Measurements from ENCODE around the gene TEX29. TPM values are rescaled to one million over a fixed set of nuclear protein-coding genes. Genes with fewer than 3 reads are reported as not detected.

The TEX29 gene
- total and polyA plus RNA-seq, 9 of the 15 experiments (the other 6 are each of a cell fraction or from before 2014, with no cell fraction given) = 0.11 TPM; not detected in 7

DNA sequence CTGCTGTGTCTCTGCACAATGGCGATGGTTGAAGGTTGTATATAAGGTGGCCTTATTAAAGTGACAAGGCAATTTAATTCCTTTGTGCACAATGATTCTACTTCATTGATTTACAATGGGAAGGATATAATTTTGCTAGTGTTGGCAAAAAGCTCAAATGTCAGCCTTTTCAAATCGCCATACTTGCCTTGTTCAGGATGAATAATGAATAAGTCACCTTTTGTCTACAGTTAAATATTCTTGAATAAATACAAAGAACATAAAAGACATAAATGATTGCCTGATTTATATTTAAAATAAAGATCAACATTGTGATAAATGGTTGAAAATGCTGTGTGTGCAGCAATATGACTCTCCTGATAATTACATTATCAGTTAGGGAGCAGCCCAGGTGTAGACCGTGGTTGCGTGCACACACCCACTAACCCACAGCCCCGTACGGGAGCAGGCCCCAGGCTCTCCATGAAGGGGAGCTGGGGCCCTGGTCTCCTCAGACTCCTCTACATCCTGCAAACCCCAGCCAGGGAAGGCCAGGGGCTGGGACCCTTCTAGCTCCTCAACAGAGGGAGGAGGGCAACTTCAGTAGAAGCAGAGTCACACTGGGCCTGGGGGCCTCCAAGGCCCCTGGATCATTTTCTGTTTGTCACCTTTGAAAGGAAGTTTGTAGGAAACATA, 64.9 kb downstream of the TEX29 start:
- no peaks in the 10 kb centered on the region for H3K79me2 ChIP-seq (ENCODE audit: control insufficient read depth, insufficient read depth, low read length)
- H4K20me1 ChIP-seq (replicated peaks; ENCODE audit: control insufficient read depth, insufficient read depth, low read length) = no peaks in the 10 kb centered on the region
- H3K4me2 ChIP-seq (ENCODE audit: insufficient read depth, low read length) = no peak overlapping the region
- no peak overlapping the region for H3K27ac ChIP-seq (ENCODE audit: extremely low read depth, low read depth, low read length)
- H3K4me1 ChIP-seq (replicated peaks in 1 of 2; ENCODE audit: control insufficient read depth in 2 of 2, insufficient read depth in 2 of 2, low read length in 2 of 2) = no peaks in the 10 kb centered on the region
- H3K9me1 ChIP-seq (ENCODE audit: control insufficient read depth, insufficient read depth, low read length) = no peaks in the 10 kb centered on the region
- ChIA-PET POLR2A (no interaction called here), CTCF (ENCODE audit: low intra/inter-chr PET ratio) (no interaction called here)
- 5% methylated on average over 6 of the region's 6 CpGs for WGBS (ENCODE audit: insufficient coverage, low coverage, missing lambda C conversion rate)
- no peak for ATAC-seq
- no peaks in the 10 kb centered on the region for H3K9me3 ChIP-seq (replicated peaks; ENCODE audit: control insufficient read depth, insufficient read depth, low read depth, low read length)
- intact Hi-C loops (cut with micrococcal nuclease) = no loop called here
- no peak overlapping the region for H2AFZ ChIP-seq (ENCODE audit: low read depth, low read length)
- in situ Hi-C loops (cut with MboI) = no loop called here
- H3K36me3 ChIP-seq (ENCODE audit: control insufficient read depth, insufficient read depth, low read length) = no peaks in the 10 kb centered on the region
- FAIRE-seq = no peak
- no peak for DNase-seq (ENCODE audit: extremely low read depth in 1 of 4, low spot score in 3 of 4)
- BruUV-seq (replicated peaks) = no TSS peak
- no peak overlapping the region for H3K9ac ChIP-seq (ENCODE audit: insufficient read depth in 1 of 2, low read depth in 2 of 2, low read length in 2 of 2)
- H3K4me3 ChIP-seq = no peak overlapping the region
- TF ChIP-seq CTCF (IDR thresholded peaks at IDR 0.05 in 2 of 3, conservative IDR thresholded peaks at IDR 0.05 in 1 of 3; ENCODE audit: insufficient read depth in 2 of 3, low read depth in 1 of 3, low read length in 3 of 3) (no peak), ZZZ3 (IDR thresholded peaks at IDR 0.05) (no peak), WHSC1 (IDR thresholded peaks at IDR 0.05; ENCODE audit: low read length) (no peak), RAD21 (CRISPR knock-in tag; conservative IDR thresholded peaks at IDR 0.05 in 1 of 2, IDR thresholded peaks at IDR 0.05 in 1 of 2) (no peak), POLR2AphosphoS5 (IDR thresholded peaks at IDR 0.05; ENCODE audit: control insufficient read depth, insufficient read depth, low read depth, low read length) (no peak), HSF4 (CRISPR knock-in tag; IDR thresholded peaks at IDR 0.05; ENCODE audit: borderline replicate concordance) (no peak), BRD4 (IDR thresholded peaks at IDR 0.05) (no peak), NR2F6 (CRISPR knock-in tag; IDR thresholded peaks at IDR 0.05) (no peak), HCFC1 (IDR thresholded peaks at IDR 0.05; ENCODE audit: low read depth, low read length) (no peak), ZKSCAN8 (CRISPR knock-in tag; IDR thresholded peaks at IDR 0.05) (no peak), ZNF445 (CRISPR knock-in tag; IDR thresholded peaks at IDR 0.05; ENCODE audit: low read depth) (no peak), NFE2L1 (tag; IDR thresholded peaks at IDR 0.05; ENCODE audit: borderline replicate concordance, low read depth) (no peak), TBL1XR1 (IDR thresholded peaks at IDR 0.05; ENCODE audit: low read length in 2 of 2) (no peak), BRF1 (IDR thresholded peaks at IDR 0.05; ENCODE audit: borderline replicate concordance, extremely low read depth, insufficient read length) (no peak), FOXJ3 (CRISPR knock-in tag; IDR thresholded peaks at IDR 0.05) (no peak), EGR1 (conservative IDR thresholded peaks at IDR 0.05) (no peak), ZBTB26 (CRISPR knock-in tag; IDR thresholded peaks at IDR 0.05) (no peak), SMARCC2 (IDR thresholded peaks at IDR 0.05; ENCODE audit: low read depth) (no peak), SIRT6 (IDR thresholded peaks at IDR 0.05; ENCODE audit: low read depth, low read length) (no peak)
- H3K27me3 ChIP-seq (ENCODE audit: control insufficient read depth in 2 of 2, insufficient read depth in 2 of 2, low read length in 2 of 2) = peaks cover 0 to 35% of the 10 kb centered on the region in 2 experiments; a peak in 3 of 5 replicates

All from K562 (cell line).